Measurements from ENCODE around the gene PRDM7.

DNA sequence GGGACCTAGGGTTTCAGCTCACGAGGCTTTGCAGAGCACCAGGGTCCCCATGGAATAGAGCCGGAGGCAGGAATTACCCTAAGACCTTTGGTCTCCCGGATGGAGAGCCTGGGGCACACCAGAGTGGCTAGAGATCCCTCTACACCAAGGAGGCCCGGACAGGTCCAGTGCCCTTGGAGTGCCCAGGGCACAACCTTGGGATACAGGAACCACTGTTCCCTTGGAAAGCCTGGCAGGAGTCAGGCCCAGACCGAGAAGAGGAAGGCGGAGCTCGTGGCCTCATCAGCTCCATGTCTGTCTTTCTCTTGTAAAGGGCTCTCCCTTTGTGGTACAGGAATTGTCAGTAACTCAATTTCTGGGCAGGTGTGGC, 54.1 kb downstream of the PRDM7 start:
- TF ChIP-seq EZH2 (IDR thresholded peaks at IDR 0.05; ENCODE audit: borderline replicate concordance, low read length) (no peak), CTCF (IDR thresholded peaks at IDR 0.05; ENCODE audit: low read length) (no peak)
